Activated T-cell treated with anti-CD3 and anti-CD28 coated beads, Interleukin-2, amount 50 U/mL, for 4 hours (primary cell): Measurements from ENCODE around the gene EN2. TPM values are rescaled to one million over a fixed set of nuclear protein-coding genes. Genes with fewer than 3 reads are reported as not detected.

Source experiments
- ATAC-seq, 2 donors: fragments of 200-7000 bp; cut with Tn5 transposase; one replicate each; pipeline ENCODE4 v1.10.0; 2021
- DNase-seq: peaks from one replicate; pipeline ENCODE4 v3.0.0-alpha.2; 2020
- H3K27me3 Mint-ChIP-seq: one replicate; pipeline ENCODE4 v1.8.0; 2021; ENCODE audit warnings: low read depth, mixed read lengths
- H3K36me3 Mint-ChIP-seq: one replicate; pipeline ENCODE4 v1.8.0; 2022; ENCODE audit warnings: mixed read lengths; ENCODE audit not compliant: insufficient read depth
- H3K4me1 Mint-ChIP-seq: one replicate; pipeline ENCODE4 v1.8.0; 2021; ENCODE audit warnings: low read depth, mixed read lengths
- H3K4me3 Mint-ChIP-seq: one replicate; pipeline ENCODE4 v1.8.0; 2021; ENCODE audit warnings: mild to moderate bottlenecking, moderate library complexity, mixed read lengths
- H3K9me3 Mint-ChIP-seq: one replicate; pipeline ENCODE4 v1.8.0; 2021; ENCODE audit warnings: mixed read lengths
- total RNA-seq, 3 donors: library from RNA; stranded (reverse); gene quantifications; one replicate each; pipeline ENCODE4 v1.2.1, GENCODE V29; 2021

Gene EN2
- total RNA-seq, 3 donors from 2014 or later = not detected

- no peaks in the 10 kb centered on the region for H3K9me3 Mint-ChIP-seq
- H3K36me3 Mint-ChIP-seq = no peaks in the 10 kb centered on the region
- DNase-seq (no peak), ATAC-seq (no peak)
- peaks cover 13% of the 10 kb centered on the region for H3K4me1 Mint-ChIP-seq
- H3K4me3 Mint-ChIP-seq = no peak overlapping the region
- peaks cover 75% of the 10 kb centered on the region for H3K27me3 Mint-ChIP-seq
Observed at GRCh38 chr7:155461631-155462030, 3.7 kb downstream of the EN2 start.

GRCh38 chr7:155462163-155462735 lies 4.3 kb downstream of the EN2 start:
- H3K4me1 Mint-ChIP-seq = peaks cover 9% of the 10 kb centered on the region
- ATAC-seq = no peak
- DNase-seq = no peak
- H3K4me3 Mint-ChIP-seq = no peak overlapping the region
- H3K36me3 Mint-ChIP-seq = no peaks in the 10 kb centered on the region
- no peaks in the 10 kb centered on the region for H3K9me3 Mint-ChIP-seq
- H3K27me3 Mint-ChIP-seq = peaks cover 75% of the 10 kb centered on the region

- Mint-ChIP-seq H3K4me1 (peaks cover 13% of the 10 kb centered on the region), H3K36me3 (no peaks in the 10 kb centered on the region), H3K27me3 (peaks cover 79% of the 10 kb centered on the region), H3K4me3 (no peak overlapping the region), H3K9me3 (no peaks in the 10 kb centered on the region)
- no peak for ATAC-seq
- no peak for DNase-seq
Observed at GRCh38 chr7:155463114-155463811, 5.3 kb downstream of the EN2 start.

GRCh38 chr7:155464183-155464582 lies 6.3 kb downstream of the EN2 start:
- Mint-ChIP-seq H3K9me3 (no peaks in the 10 kb centered on the region), H3K27me3 (peaks cover 86% of the 10 kb centered on the region), H3K4me1 (peaks cover 17% of the 10 kb centered on the region), H3K36me3 (no peaks in the 10 kb centered on the region), H3K4me3 (no peak overlapping the region)
- DNase-seq (no peak), ATAC-seq (no peak)

GRCh38 chr7:155464948-155465739 lies 7.2 kb downstream of the EN2 start:
- Mint-ChIP-seq H3K36me3 (no peaks in the 10 kb centered on the region), H3K4me3 (no peak overlapping the region), H3K4me1 (peaks cover 10% of the 10 kb centered on the region), H3K9me3 (no peaks in the 10 kb centered on the region), H3K27me3 (peaks cover 87% of the 10 kb centered on the region)
- ATAC-seq (no peak), DNase-seq (no peak)

GRCh38 chr7:155465761-155466141 lies 7.8 kb downstream of the EN2 start:
- DNase-seq (no peak), ATAC-seq (no peak)
- peaks cover 87% of the 10 kb centered on the region for H3K27me3 Mint-ChIP-seq
- peaks cover 10% of the 10 kb centered on the region for H3K4me1 Mint-ChIP-seq
- H3K4me3 Mint-ChIP-seq = no peak overlapping the region
- H3K36me3 Mint-ChIP-seq = no peaks in the 10 kb centered on the region
- no peaks in the 10 kb centered on the region for H3K9me3 Mint-ChIP-seq

GRCh38 chr7:155466142-155466813 lies 8.3 kb downstream of the EN2 start:
- Mint-ChIP-seq H3K4me1 (peaks cover 13% of the 10 kb centered on the region), H3K4me3 (no peak overlapping the region), H3K9me3 (no peaks in the 10 kb centered on the region), H3K36me3 (no peaks in the 10 kb centered on the region), H3K27me3 (peaks cover 87% of the 10 kb centered on the region)
- DNase-seq (no peak), ATAC-seq (peak in 1 of 2 donors; percentile 9)

- Mint-ChIP-seq H3K4me1 (peaks cover 14% of the 10 kb centered on the region), H3K4me3 (no peak overlapping the region), H3K27me3 (peaks cover 85% of the 10 kb centered on the region), H3K9me3 (no peaks in the 10 kb centered on the region), H3K36me3 (no peaks in the 10 kb centered on the region)
- ATAC-seq (peak; percentile 69 to 81), DNase-seq (no peak)
Observed at GRCh38 chr7:155466814-155467733, 9.1 kb downstream of the EN2 start.

GRCh38 chr7:155467846-155468784 lies 10.2 kb downstream of the EN2 start:
- Mint-ChIP-seq H3K27me3 (peaks cover 87% of the 10 kb centered on the region), H3K36me3 (no peaks in the 10 kb centered on the region)

GRCh38 chr7:155468785-155469148 lies 10.8 kb downstream of the EN2 start:
- Mint-ChIP-seq H3K4me3 (no peak overlapping the region), H3K27me3 (peaks cover 87% of the 10 kb centered on the region), H3K9me3 (no peaks in the 10 kb centered on the region), H3K4me1 (peaks cover 14% of the 10 kb centered on the region), H3K36me3 (no peaks in the 10 kb centered on the region)
- no peak for ATAC-seq
- no peak for DNase-seq

More at GRCh38 chr7:155467846-155468784, 10.2 kb downstream of the EN2 start:
- Mint-ChIP-seq H3K4me3 (no peak overlapping the region), H3K9me3 (no peaks in the 10 kb centered on the region), H3K4me1 (peaks cover 14% of the 10 kb centered on the region)
- ATAC-seq = no peak
- DNase-seq = no peak

GRCh38 chr7:155469311-155470185 lies 11.6 kb downstream of the EN2 start:
- DNase-seq = no peak
- no peaks in the 10 kb centered on the region for H3K36me3 Mint-ChIP-seq
- peaks cover 14% of the 10 kb centered on the region for H3K4me1 Mint-ChIP-seq
- H3K4me3 Mint-ChIP-seq = no peak overlapping the region
- no peaks in the 10 kb centered on the region for H3K9me3 Mint-ChIP-seq
- H3K27me3 Mint-ChIP-seq = peaks cover 88% of the 10 kb centered on the region
- no peak for ATAC-seq

GRCh38 chr7:155470186-155470487 lies 12.2 kb downstream of the EN2 start:
- H3K36me3 Mint-ChIP-seq = no peaks in the 10 kb centered on the region
- H3K4me1 Mint-ChIP-seq = peaks cover 14% of the 10 kb centered on the region

More at GRCh38 chr7:155470186-155470487, 12.2 kb downstream of the EN2 start:
- no peak for DNase-seq
- H3K9me3 Mint-ChIP-seq = no peaks in the 10 kb centered on the region
- ATAC-seq = no peak
- no peak overlapping the region for H3K4me3 Mint-ChIP-seq
- peaks cover 87% of the 10 kb centered on the region for H3K27me3 Mint-ChIP-seq
